GM12891 (cell line): Measurements from ENCODE around the gene CCDC63.
A peak's percentile ranks its signal among the peaks of the same experiment; 100 is the strongest.

Source experiments
- DNase-seq: peaks from one replicate; pipeline ENCODE4 v3.0.0; 2011; ENCODE audit warnings: low spot score; ENCODE audit not compliant: insufficient read length
- FAIRE-seq: peaks from 2 replicates; lab custom pipeline; 2011; peaks lifted over from hg19 to GRCh38; lab: Jason Lieb, UNC
- PAX5 ChIP-seq: IDR thresholded peaks from 2 replicates; pipeline ENCODE4 v1.6.1; 2011; ENCODE audit warnings: low read length, moderate library complexity, mild to moderate bottlenecking; ENCODE audit not compliant: insufficient read depth, severe bottlenecking
- POLR2A ChIP-seq: IDR thresholded peaks from 2 replicates; pipeline ENCODE4 v1.6.1; 2011; ENCODE audit warnings: low read depth, low read length, control low read depth
- POLR2AphosphoS5 ChIP-seq: IDR thresholded peaks from 2 replicates; pipeline ENCODE4 v1.6.1; 2011; ENCODE audit warnings: low read depth, low read length, control low read depth
- POU2F2 ChIP-seq: IDR thresholded peaks from 2 replicates; pipeline ENCODE4 v1.6.1; 2011; ENCODE audit warnings: low read depth, mild to moderate bottlenecking, control low read depth, low read length, moderate library complexity
- SPI1 ChIP-seq: IDR thresholded peaks from 2 replicates; pipeline ENCODE4 v1.6.1; 2011; ENCODE audit warnings: low read depth, low read length, control low read depth
- TAF1 ChIP-seq: IDR thresholded peaks from 2 replicates; pipeline ENCODE4 v1.6.1; 2011; ENCODE audit warnings: low read depth, low read length, control low read depth

Gene CCDC63

GRCh38 chr12:110816779-110817178 lies 30.0 kb upstream of the CCDC63 start:
- no peak for DNase-seq
- TF ChIP-seq POU2F2 (no peak), POLR2A (no peak), SPI1 (no peak), TAF1 (no peak), POLR2AphosphoS5 (no peak), PAX5 (no peak)
- no peak for FAIRE-seq

GRCh38 chr12:110818511-110818910 lies 28.3 kb upstream of the CCDC63 start:
- DNase-seq (no peak), FAIRE-seq (no peak)
- TF ChIP-seq SPI1 (no peak), POLR2A (no peak), TAF1 (no peak), POLR2AphosphoS5 (no peak), POU2F2 (no peak), PAX5 (no peak)

- no peak for FAIRE-seq
- DNase-seq, result no peak
- no peak for TF ChIP-seq SPI1
- TF ChIP-seq POU2F2, result no peak
- no peak for TF ChIP-seq POLR2A
- no peak for TF ChIP-seq PAX5
- TF ChIP-seq POLR2AphosphoS5, result no peak
- no peak for TF ChIP-seq TAF1
Measured at GRCh38 chr12:110819150-110819549, 27.6 kb upstream of the CCDC63 start.

GRCh38 chr12:110819646-110820045 lies 27.1 kb upstream of the CCDC63 start:
- TF ChIP-seq TAF1, result no peak
- TF ChIP-seq POLR2A, result no peak
- no peak for TF ChIP-seq POLR2AphosphoS5
- TF ChIP-seq POU2F2, result no peak
- TF ChIP-seq PAX5, result no peak
- no peak for TF ChIP-seq SPI1
- FAIRE-seq (no peak), DNase-seq (no peak)

- no peak for FAIRE-seq
- no peak for TF ChIP-seq SPI1
- no peak for DNase-seq
Measured at GRCh38 chr12:110821917-110822316, 24.9 kb upstream of the CCDC63 start.

GRCh38 chr12:110822821-110823415 lies 23.9 kb upstream of the CCDC63 start:
- DNase-seq (no peak), FAIRE-seq (no peak)
- no peak for TF ChIP-seq SPI1
- TF ChIP-seq TAF1, result no peak
- no peak for TF ChIP-seq POLR2AphosphoS5
- TF ChIP-seq PAX5, result no peak
- TF ChIP-seq POU2F2, result no peak
- TF ChIP-seq POLR2A, result no peak

- DNase-seq (no peak), FAIRE-seq (no peak)
- no peak for TF ChIP-seq POLR2A
- no peak for TF ChIP-seq TAF1
- TF ChIP-seq POLR2AphosphoS5, result no peak
- TF ChIP-seq SPI1, result no peak
- TF ChIP-seq PAX5, result no peak
- TF ChIP-seq POU2F2, result no peak
Measured at GRCh38 chr12:110824342-110824741, 22.4 kb upstream of the CCDC63 start.

- DNase-seq (no peak), FAIRE-seq (no peak)
- TF ChIP-seq PAX5 (no peak), TAF1 (no peak), POLR2AphosphoS5 (no peak), POU2F2 (no peak), POLR2A (no peak), SPI1 (no peak)
Measured at GRCh38 chr12:110825530-110825929, 21.3 kb upstream of the CCDC63 start.

GRCh38 chr12:110826592-110827200 lies 20.1 kb upstream of the CCDC63 start:
- FAIRE-seq (peak; percentile 99), DNase-seq (peak; percentile 68)
- TF ChIP-seq POU2F2 (peak; percentile 52; the same call in 1 of the 2 replicates), SPI1 (no peak)

- no peak for DNase-seq
- no peak for FAIRE-seq
- no peak for TF ChIP-seq TAF1
- TF ChIP-seq SPI1, result no peak
- no peak for TF ChIP-seq PAX5
- no peak for TF ChIP-seq POLR2AphosphoS5
- TF ChIP-seq POU2F2, result no peak
- no peak for TF ChIP-seq POLR2A
Measured at GRCh38 chr12:110829308-110829707, 17.5 kb upstream of the CCDC63 start.
